K562 (cell line): ENCODE results near the gene POMT2. TPM values are rescaled to one million over a fixed set of nuclear protein-coding genes. Genes with fewer than 3 reads are reported as not detected.

Experiments
- ATAC-seq: fragments of 200-7000 bp; cut with Tn5 transposase; 3 replicates; pipeline ENCODE4 v1.9.1; 2020; ENCODE audit warnings: moderate library complexity
- BruUV-seq: library from RNA; stranded (reverse); fragments of 400-500 nt; replicated peaks from 2 replicates; lab custom pipeline; 2021; lab: Mats Ljungman, UMichigan
- CTCF ChIA-PET: fragments of 300-600 bp; formaldehyde crosslinking; extraction: SDS; loops from one replicate; lab custom pipeline; 2021; ENCODE audit warnings: low intra/inter-chr PET ratio; lab: Yijun Ruan, JAX
- POLR2A ChIA-PET: fragments of 300-600, 350-650 bp; sonication (Branson Sonifier 250); formaldehyde crosslinking; extraction: SDS; loops from one replicate; lab custom pipeline; 2021; ENCODE audit warnings: antibody characterized with exemption, inconsistent platforms; lab: Yijun Ruan, JAX
- DNase-seq, 4 experiments: peaks; one replicate each; pipeline versions ENCODE4 v3.0.0 to v3.0.0-alpha.2; 2011 to 2018; ENCODE audit warnings: low spot score in 3 of 4, mixed read lengths in 3 of 4; ENCODE audit errors: extremely low read depth in 1 of 4
- FAIRE-seq: peaks from 2 replicates; lab custom pipeline; 2011; peaks lifted over from hg19 to GRCh38; lab: Jason Lieb, UNC
- H2AFZ ChIP-seq: 2 replicates; pipeline ENCODE4 v1.6.0; 2011; ENCODE audit warnings: low read depth, low read length, control low read depth, inconsistent platforms
- H3K27ac ChIP-seq: fragments of 200-600 bp; 3 replicates; pipeline ENCODE4 v1.8.0; 2011; ENCODE audit warnings: low read depth, mild to moderate bottlenecking, control low read depth, inconsistent platforms, low read length, moderate library complexity, mixed read lengths; ENCODE audit errors: extremely low read depth
- H3K27me3 ChIP-seq, 2 experiments: fragments of 300-600 bp in 1 of 2; 2 replicates in 1 of 2; 3 replicates in 1 of 2; pipeline versions ENCODE4 v1.6.0 to v1.8.0; 2011; ENCODE audit warnings: inconsistent platforms in 2 of 2, low read length in 2 of 2, mild to moderate bottlenecking in 1 of 2, mixed read lengths in 1 of 2, moderate library complexity in 1 of 2; ENCODE audit not compliant: control insufficient read depth in 2 of 2, insufficient read depth in 2 of 2
- H3K36me3 ChIP-seq: fragments of 300-600 bp; 3 replicates; pipeline ENCODE4 v1.8.0; 2011; ENCODE audit warnings: mild to moderate bottlenecking, low read length, inconsistent platforms; ENCODE audit not compliant: control insufficient read depth, insufficient read depth
- H3K4me1 ChIP-seq, 2 experiments: fragments of 200-600 bp in 1 of 2; replicated peaks in 1 of 2; 2 replicates in 1 of 2; 3 replicates in 1 of 2; pipeline versions ENCODE4 v1.5.1 to v1.8.0; 2011; ENCODE audit warnings: inconsistent platforms in 2 of 2, low read length in 2 of 2, mild to moderate bottlenecking in 1 of 2, mixed read lengths in 1 of 2, moderate library complexity in 1 of 2; ENCODE audit not compliant: control insufficient read depth in 2 of 2, insufficient read depth in 2 of 2
- H3K4me2 ChIP-seq: 2 replicates; pipeline ENCODE4 v1.6.1; 2011; ENCODE audit warnings: low read length, control low read depth, inconsistent platforms, mixed read lengths; ENCODE audit not compliant: insufficient read depth
- H3K4me3 ChIP-seq: fragments of 200-600 bp; sonication (generic), shearing (Covaris generic); 2 replicates; pipeline ENCODE4 v1.5.1; 2016; ENCODE audit warnings: control low read depth, inconsistent platforms
- H3K79me2 ChIP-seq: fragments of 200-600 bp; 3 replicates; pipeline ENCODE4 v1.8.0; 2011; ENCODE audit warnings: low read length, inconsistent platforms; ENCODE audit not compliant: control insufficient read depth, insufficient read depth
- H3K9ac ChIP-seq, 2 experiments: 2 replicates each; pipeline versions ENCODE4 v1.6.0 to v1.6.1; 2011; ENCODE audit warnings: low read depth in 2 of 2, low read length in 2 of 2, control low read depth in 1 of 2, inconsistent platforms in 1 of 2, mild to moderate bottlenecking in 1 of 2, mixed read lengths in 1 of 2; ENCODE audit not compliant: insufficient read depth in 1 of 2
- H3K9me1 ChIP-seq: one replicate; pipeline ENCODE4 v1.6.0; 2011; ENCODE audit warnings: inconsistent platforms, mild to moderate bottlenecking, low read length, moderate library complexity; ENCODE audit not compliant: control insufficient read depth, insufficient read depth
- H3K9me3 ChIP-seq: replicated peaks from 2 replicates; pipeline ENCODE4 v1.5.1; 2011; ENCODE audit warnings: low read depth, low read length, inconsistent platforms; ENCODE audit not compliant: control insufficient read depth, insufficient read depth
- H4K20me1 ChIP-seq: replicated peaks from 2 replicates; pipeline ENCODE4 v1.6.1; 2011; ENCODE audit warnings: low read length, inconsistent platforms, mixed read lengths; ENCODE audit not compliant: control insufficient read depth, insufficient read depth
- ARNT ChIP-seq, 2 experiments: fragments of 450-650 bp; IDR thresholded peaks; 2 replicates each; pipeline ENCODE4 v1.6.1; 2016; ENCODE audit warnings: mild to moderate bottlenecking in 1 of 2
- MEIS2 ChIP-seq: fragments of 450-650 bp; IDR thresholded peaks from 2 replicates; pipeline ENCODE4 v1.6.1; 2014; ENCODE audit warnings: mild to moderate bottlenecking; ENCODE audit not compliant: partially characterized antibody
- NR1H2 ChIP-seq: sonication (generic); formaldehyde crosslinking; IDR thresholded peaks from 2 replicates; pipeline ENCODE4 v1.4.0; 2020; ENCODE audit warnings: mild to moderate bottlenecking, missing genetic modification reagents
- POLR2AphosphoS2 ChIP-seq: IDR thresholded peaks from 2 replicates; pipeline ENCODE4 v1.6.1; 2012; ENCODE audit warnings: low read length, improper control_type of control experiment
- SNIP1 ChIP-seq: fragments of 450-650 bp; IDR thresholded peaks from 2 replicates; pipeline ENCODE4 v1.7.1; 2017; ENCODE audit warnings: low read depth, mild to moderate bottlenecking
- ZC3H8 ChIP-seq: fragments of 450-650 bp; IDR thresholded peaks from 2 replicates; pipeline ENCODE4 v1.6.1; 2017
- ZNF316 ChIP-seq: fragments of 450-650 bp; IDR thresholded peaks from 2 replicates; pipeline ENCODE4 v1.6.1; 2016
- WGBS: fragments of 100-300 bp; shearing (Covaris generic); methylation state at CpG from one replicate; pipeline ENCODE4 v1.1.6; 2016; ENCODE audit warnings: low coverage, mixed read lengths; ENCODE audit not compliant: insufficient coverage; ENCODE audit errors: missing lambda C conversion rate; 5-methylcytosine and 5-hydroxymethylcytosine counted together
- in situ Hi-C: fragments of 300-500 bp; cut with MboI; formaldehyde crosslinking; loops from 4 replicates; pipeline ENCODE4 v1.15.0; 2018; ENCODE audit warnings: inconsistent platforms, mixed read lengths
- intact Hi-C: fragments of 100-400 bp; cut with micrococcal nuclease; formaldehyde crosslinking; loops from 2 replicates; pipeline ENCODE4 v1.14.2; 2022
- polyA plus RNA-seq, 8 experiments: library from polyadenylated mRNA; depleted of rRNA in 4 of 8; stranded (reverse) in 5 of 8; unstranded in 3 of 8; fragments of >200 nt; fragmentation: Nextera tagmentation in 2 of 8; fragmentation: Illumina TruSeq in 1 of 8; extraction: Ambion mirVana in 2 of 8; extraction: Trizol in 1 of 8; gene quantifications; 2 replicates each; pipeline versions ENCODE4 v1.2.1 to v1.2.3, GENCODE V29; 2011 to 2014; ENCODE audit warnings: inconsistent platforms in 1 of 8, missing spikeins in 1 of 8
- total RNA-seq, 7 experiments: library from RNA; depleted of rRNA in 6 of 7; stranded (reverse); fragments of >200 nt in 6 of 7; fragmentation: Illumina TruSeq in 2 of 7; extraction: Trizol in 2 of 7; gene quantifications; 2 replicates each; pipeline versions ENCODE4 v1.2.1 to v1.2.3, GENCODE V29; 2011 to 2021; ENCODE audit warnings: low replicate concordance in 1 of 7
- TF ChIP-seq, protein P1 (sequence below): fragments of 450-650 bp; IDR thresholded peaks from 2 replicates; pipeline ENCODE4 v1.7.0; 2016; ENCODE audit warnings: borderline replicate concordance
- TF ChIP-seq, protein P2 (sequence below): fragments of 250-450 bp; sonication (Bioruptor Pico); IDR thresholded peaks from 2 replicates; pipeline ENCODE4 v1.4.0; 2020; ENCODE audit warnings: mild to moderate bottlenecking, moderate library complexity
- TF ChIP-seq, protein P3 (sequence below): fragments of 250-450 bp; sonication (Bioruptor Pico); IDR thresholded peaks from 2 replicates; pipeline ENCODE4 v1.8.0; 2021; ENCODE audit warnings: moderate library complexity, mild to moderate bottlenecking, inconsistent platforms
- TF ChIP-seq, protein P4 (sequence below), 2 experiments: fragments of 450-650 bp; IDR thresholded peaks; 2 replicates each; pipeline ENCODE4 v1.6.1; 2018; ENCODE audit warnings: mild to moderate bottlenecking in 2 of 2, low read depth in 1 of 2; ENCODE audit not compliant: partially characterized antibody in 2 of 2

The POMT2 gene
- total and polyA plus RNA-seq, 9 of the 15 experiments (the other 6 are each of a cell fraction or from before 2014, with no cell fraction given) = 0.39 to 16.6 (median 7.8) TPM

DNA sequence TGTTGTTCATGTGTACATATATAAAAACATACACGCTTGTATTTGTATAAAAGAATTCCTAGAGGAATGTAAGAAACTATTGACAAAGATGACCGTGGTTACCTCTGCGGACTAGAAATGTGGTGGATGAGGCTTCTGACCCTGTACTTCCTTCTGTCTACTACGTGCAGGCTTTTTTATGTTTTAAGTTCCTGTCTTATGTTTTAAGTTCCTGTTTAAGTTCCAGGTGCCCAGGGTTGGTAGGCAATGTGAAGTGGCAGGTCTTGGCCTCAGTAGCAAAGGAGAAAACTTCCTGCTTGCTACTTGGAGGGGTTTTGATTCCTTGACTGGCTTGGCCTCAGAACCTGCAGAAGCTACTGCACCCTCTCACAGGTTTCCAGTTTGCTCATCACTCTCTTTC, 11.6 kb downstream of the POMT2 start:
- Histone ChIP-seq H3K9me1 (no peaks in the 10 kb centered on the region), H3K9ac (no peak overlapping the region), H2AFZ (no peak overlapping the region), H3K27me3 (no peaks in the 10 kb centered on the region), H3K4me3 (no peak overlapping the region), H3K4me2 (no peak overlapping the region), H3K9me3 (no peaks in the 10 kb centered on the region), H3K27ac (no peak overlapping the region), H3K36me3 (peaks cover 10% of the 10 kb centered on the region; the same call in 1 of the 3 replicates), H3K4me1 (no peaks in the 10 kb centered on the region; a peak in 1 of 5 replicates), H4K20me1 (no peaks in the 10 kb centered on the region), H3K79me2 (no peaks in the 10 kb centered on the region)
- ATAC-seq = no peak
- no peak for DNase-seq
- ChIA-PET CTCF (no interaction called here), POLR2A (interaction anchor here (0.5 kb wide), 1 partner anchor 9 kb away, joined by 3 read pairs; no protein-coding TSS in a partner anchor)
- FAIRE-seq = no peak
- WGBS = 78% methylated on average over 4 of the region's 4 CpGs
- intact Hi-C loops (no loop called here), in situ Hi-C loops (no loop called here)
- no TSS peak for BruUV-seq
- TF ChIP-seq POLR2AphosphoS2 (no peak), ZNF316 (no peak), ARNT (IDR thresholded peaks at IDR 0.05) (no peak), ZC3H8 (no peak), MEIS2 (no peak), NR1H2 (no peak), SNIP1 (no peak)
- TF ChIP-seq, protein P1, sequence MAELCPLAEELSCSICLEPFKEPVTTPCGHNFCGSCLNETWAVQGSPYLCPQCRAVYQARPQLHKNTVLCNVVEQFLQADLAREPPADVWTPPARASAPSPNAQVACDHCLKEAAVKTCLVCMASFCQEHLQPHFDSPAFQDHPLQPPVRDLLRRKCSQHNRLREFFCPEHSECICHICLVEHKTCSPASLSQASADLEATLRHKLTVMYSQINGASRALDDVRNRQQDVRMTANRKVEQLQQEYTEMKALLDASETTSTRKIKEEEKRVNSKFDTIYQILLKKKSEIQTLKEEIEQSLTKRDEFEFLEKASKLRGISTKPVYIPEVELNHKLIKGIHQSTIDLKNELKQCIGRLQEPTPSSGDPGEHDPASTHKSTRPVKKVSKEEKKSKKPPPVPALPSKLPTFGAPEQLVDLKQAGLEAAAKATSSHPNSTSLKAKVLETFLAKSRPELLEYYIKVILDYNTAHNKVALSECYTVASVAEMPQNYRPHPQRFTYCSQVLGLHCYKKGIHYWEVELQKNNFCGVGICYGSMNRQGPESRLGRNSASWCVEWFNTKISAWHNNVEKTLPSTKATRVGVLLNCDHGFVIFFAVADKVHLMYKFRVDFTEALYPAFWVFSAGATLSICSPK = no peak
- TF ChIP-seq, protein P2, sequence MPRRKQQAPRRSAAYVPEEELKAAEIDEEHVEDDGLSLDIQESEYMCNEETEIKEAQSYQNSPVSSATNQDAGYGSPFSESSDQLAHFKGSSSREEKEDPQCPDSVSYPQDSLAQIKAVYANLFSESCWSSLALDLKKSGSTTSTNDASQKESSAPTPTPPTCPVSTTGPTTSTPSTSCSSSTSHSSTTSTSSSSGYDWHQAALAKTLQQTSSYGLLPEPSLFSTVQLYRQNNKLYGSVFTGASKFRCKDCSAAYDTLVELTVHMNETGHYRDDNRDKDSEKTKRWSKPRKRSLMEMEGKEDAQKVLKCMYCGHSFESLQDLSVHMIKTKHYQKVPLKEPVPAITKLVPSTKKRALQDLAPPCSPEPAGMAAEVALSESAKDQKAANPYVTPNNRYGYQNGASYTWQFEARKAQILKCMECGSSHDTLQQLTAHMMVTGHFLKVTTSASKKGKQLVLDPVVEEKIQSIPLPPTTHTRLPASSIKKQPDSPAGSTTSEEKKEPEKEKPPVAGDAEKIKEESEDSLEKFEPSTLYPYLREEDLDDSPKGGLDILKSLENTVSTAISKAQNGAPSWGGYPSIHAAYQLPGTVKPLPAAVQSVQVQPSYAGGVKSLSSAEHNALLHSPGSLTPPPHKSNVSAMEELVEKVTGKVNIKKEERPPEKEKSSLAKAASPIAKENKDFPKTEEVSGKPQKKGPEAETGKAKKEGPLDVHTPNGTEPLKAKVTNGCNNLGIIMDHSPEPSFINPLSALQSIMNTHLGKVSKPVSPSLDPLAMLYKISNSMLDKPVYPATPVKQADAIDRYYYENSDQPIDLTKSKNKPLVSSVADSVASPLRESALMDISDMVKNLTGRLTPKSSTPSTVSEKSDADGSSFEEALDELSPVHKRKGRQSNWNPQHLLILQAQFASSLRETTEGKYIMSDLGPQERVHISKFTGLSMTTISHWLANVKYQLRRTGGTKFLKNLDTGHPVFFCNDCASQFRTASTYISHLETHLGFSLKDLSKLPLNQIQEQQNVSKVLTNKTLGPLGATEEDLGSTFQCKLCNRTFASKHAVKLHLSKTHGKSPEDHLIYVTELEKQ = no peak
- TF ChIP-seq, protein P3, sequence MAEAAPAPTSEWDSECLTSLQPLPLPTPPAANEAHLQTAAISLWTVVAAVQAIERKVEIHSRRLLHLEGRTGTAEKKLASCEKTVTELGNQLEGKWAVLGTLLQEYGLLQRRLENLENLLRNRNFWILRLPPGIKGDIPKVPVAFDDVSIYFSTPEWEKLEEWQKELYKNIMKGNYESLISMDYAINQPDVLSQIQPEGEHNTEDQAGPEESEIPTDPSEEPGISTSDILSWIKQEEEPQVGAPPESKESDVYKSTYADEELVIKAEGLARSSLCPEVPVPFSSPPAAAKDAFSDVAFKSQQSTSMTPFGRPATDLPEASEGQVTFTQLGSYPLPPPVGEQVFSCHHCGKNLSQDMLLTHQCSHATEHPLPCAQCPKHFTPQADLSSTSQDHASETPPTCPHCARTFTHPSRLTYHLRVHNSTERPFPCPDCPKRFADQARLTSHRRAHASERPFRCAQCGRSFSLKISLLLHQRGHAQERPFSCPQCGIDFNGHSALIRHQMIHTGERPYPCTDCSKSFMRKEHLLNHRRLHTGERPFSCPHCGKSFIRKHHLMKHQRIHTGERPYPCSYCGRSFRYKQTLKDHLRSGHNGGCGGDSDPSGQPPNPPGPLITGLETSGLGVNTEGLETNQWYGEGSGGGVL = no peak
- TF ChIP-seq, protein P4, sequence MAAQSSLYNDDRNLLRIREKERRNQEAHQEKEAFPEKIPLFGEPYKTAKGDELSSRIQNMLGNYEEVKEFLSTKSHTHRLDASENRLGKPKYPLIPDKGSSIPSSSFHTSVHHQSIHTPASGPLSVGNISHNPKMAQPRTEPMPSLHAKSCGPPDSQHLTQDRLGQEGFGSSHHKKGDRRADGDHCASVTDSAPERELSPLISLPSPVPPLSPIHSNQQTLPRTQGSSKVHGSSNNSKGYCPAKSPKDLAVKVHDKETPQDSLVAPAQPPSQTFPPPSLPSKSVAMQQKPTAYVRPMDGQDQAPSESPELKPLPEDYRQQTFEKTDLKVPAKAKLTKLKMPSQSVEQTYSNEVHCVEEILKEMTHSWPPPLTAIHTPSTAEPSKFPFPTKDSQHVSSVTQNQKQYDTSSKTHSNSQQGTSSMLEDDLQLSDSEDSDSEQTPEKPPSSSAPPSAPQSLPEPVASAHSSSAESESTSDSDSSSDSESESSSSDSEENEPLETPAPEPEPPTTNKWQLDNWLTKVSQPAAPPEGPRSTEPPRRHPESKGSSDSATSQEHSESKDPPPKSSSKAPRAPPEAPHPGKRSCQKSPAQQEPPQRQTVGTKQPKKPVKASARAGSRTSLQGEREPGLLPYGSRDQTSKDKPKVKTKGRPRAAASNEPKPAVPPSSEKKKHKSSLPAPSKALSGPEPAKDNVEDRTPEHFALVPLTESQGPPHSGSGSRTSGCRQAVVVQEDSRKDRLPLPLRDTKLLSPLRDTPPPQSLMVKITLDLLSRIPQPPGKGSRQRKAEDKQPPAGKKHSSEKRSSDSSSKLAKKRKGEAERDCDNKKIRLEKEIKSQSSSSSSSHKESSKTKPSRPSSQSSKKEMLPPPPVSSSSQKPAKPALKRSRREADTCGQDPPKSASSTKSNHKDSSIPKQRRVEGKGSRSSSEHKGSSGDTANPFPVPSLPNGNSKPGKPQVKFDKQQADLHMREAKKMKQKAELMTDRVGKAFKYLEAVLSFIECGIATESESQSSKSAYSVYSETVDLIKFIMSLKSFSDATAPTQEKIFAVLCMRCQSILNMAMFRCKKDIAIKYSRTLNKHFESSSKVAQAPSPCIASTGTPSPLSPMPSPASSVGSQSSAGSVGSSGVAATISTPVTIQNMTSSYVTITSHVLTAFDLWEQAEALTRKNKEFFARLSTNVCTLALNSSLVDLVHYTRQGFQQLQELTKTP (IDR thresholded peaks at IDR 0.05; ENCODE audit: low read depth in 1 of 2, partially characterized antibody in 2 of 2) = no peak
